Superior temporal gyrus (tissue), 1 donor: ENCODE data around the gene SLC41A1.
A peak's percentile ranks its signal among the peaks of the same experiment; 100 is the strongest.
"Not testable (repeated sequence)": the region's sequence is repeated elsewhere in the genome, so short reads cannot be mapped to it uniquely, and the experiment has no call there.

Experiments used
- DNase-seq: peaks from one replicate; pipeline ENCODE4 v3.0.0-alpha.2; 2016; ENCODE audit errors: extremely low spot score

The SLC41A1 gene

DNA sequence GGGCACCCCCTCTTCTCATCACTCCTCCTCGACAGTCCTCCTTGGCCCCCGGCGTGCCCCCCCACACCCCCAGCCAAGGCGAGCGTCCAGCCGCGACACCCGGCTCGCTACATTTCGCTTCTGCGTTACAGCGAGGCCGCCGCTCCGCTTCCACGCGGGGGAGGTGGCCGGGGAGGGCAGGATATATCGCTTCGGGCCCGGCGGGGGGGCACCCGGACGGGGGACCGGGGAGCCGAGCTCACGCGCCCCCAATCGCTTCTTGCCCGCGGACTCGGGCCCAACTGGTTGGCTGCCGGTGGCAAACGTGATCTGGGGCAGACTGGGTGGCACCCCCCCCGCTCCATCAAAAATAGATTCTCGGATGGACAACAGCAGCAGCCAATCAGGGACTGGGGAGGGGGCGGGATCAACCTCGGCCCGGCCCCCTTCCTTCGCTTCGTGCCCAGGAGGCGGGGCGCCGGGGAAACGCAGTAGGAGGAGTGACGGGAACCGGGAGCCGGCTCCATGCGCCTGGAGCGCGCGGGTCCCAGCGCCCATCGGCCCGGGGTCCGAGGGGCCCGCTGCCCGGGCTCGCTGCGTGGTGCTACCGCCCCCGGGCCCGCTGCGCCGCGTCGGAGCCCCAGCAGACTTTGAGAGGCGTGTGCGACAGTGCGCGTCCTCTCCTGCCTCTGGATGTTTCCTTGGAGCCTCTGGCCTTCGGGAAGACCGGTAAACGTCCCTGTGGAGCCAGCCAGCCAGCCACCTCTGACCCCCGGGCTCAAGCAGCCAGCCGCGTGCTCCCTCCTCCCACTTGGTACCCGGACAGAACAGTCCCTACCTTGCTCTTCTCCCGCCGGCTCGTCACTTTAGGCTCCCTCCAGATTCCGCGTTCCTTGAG lies at the start of gene SLC41A1:
Gene SLC41A1 (minus strand): TSS at position 321 of the 877 bp plus-strand sequence. CDS start 2,757 bp downstream, outside the sequence.
- DNase-seq: peak; percentile 92

DNA sequence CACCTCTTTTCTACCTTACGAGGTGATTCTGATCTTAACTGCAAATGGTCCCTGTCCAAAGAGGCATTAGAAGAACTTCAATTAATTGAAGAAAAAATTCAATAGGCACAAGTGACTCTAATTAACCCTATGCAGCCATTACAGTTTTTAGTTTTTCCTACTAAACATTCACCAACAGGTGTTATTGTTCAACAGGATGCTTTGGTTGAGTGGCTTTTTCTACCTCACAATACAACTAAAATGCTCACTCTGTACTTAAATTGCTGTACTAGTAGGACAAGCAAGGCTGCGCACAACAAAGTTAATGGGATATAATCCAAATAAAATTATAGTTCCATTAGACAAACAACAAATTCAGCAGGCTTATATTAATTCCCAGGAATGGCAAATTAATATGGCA lies 48.5 kb upstream of the SLC41A1 start:
- no peak for DNase-seq

DNA sequence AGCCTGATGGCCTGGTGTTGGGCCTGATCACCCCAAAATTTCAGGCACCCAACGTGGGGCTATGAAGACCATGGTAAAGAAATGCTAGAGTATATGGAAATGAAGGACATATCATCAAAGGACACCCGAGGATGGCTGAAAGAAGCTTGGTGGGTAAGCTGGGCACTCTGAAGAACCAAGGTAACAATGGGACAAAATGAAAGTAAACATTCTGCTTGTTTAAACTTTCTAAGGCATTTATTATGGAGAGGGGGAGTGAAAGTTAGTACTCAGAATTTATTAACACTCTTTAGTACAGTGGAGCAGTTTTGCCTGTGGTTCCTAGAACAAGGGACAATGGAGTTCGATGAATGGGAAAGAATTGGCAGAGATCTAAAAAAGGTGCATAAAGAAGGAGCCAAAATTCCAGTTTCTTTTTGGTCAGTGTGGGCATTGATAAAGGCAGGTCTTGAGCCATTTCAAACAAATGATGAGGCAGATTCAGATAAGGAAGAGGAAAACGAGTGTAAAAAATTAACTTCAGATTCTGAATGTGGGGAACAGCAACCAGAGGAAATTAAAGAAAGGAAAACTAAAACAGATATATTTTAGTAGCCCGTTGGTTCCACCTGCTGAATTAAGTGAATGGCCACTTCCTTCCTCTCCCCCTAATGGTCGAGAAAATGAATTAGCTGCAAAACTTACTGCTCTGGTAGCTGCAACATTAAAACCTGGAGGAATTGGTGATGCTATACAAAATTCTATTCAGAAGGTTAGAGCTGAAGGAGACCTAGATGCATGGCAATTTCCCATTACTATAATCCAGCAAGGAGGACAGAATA lies 45.4 kb upstream of the SLC41A1 start:
- DNase-seq: no peak

DNA sequence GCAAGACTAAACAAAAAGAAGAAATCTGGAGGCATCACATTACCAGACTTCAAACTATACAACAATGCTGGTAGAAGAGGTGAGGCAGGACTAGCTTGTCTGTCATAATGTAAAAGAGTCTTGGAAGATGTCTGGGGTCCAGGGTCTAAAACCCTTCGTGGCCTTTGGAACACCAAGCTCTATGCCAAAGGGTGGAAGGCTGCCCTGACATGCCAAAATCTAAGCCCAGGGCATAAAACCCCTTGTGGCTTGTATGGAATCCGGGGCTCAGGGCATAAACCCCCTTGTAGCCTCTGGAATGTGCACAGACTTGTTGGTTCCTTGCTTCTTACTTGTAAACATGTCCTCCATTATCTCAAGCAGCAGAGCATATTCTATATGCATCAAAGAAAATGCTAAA lies 44.5 kb upstream of the SLC41A1 start:
- DNase-seq: not testable (repeated sequence)

DNA sequence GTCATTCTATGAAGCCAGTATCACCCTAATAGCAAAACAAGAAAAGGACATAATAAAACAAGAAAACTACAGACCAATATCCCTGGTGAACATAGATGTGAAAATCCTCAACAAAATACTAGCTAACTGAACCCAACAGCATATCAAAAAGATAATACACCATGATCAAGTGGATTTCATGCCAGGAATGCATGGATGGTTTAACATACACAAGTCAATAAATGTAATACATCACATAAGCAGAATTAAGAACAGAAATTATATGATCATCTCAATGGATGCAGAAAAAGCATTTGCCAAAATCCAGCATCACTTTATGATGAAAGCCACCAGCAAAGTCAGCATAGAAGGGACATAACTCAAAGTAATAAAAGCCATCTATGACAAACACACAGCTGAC lies 43.4 kb upstream of the SLC41A1 start:
- DNase-seq: no peak

DNA sequence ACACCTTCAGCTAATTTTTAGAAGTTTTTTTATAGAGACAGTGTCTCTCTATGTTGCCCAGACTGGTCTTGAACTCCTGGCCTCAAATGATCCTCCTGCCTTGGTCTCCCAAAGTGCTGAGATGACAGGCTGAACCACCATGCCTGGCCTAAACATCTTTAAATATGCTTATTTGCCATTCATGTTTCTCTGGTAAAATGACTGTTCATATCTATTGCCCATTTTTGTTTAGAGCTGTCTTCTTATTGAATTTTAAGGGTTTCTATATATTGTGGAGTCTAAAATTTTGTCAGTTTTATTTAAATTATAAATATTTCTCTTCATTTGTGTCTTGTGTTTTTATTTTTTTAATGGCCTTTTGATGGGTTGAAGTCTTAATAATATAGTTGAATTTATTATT lies 40.0 kb upstream of the SLC41A1 start:
- DNase-seq: no peak

DNA sequence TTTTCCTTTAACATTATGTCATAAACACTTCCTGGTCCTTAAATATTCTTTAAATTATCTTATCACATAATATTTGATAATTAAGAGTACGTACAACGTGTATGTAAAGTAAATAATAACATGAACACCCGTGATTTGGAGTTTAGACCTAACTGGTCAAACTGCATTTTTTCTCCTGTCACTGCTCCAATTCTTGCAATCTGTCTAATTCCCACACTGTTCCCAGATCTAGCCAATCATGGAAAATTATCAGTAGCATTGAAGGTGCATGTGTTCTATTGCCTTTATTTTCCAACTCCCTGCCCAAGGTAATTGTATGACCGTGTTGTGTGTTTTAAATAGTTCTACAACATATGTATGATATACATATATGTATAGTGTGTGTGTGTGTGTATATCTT lies 39.0 kb upstream of the SLC41A1 start:
- DNase-seq: no peak

DNA sequence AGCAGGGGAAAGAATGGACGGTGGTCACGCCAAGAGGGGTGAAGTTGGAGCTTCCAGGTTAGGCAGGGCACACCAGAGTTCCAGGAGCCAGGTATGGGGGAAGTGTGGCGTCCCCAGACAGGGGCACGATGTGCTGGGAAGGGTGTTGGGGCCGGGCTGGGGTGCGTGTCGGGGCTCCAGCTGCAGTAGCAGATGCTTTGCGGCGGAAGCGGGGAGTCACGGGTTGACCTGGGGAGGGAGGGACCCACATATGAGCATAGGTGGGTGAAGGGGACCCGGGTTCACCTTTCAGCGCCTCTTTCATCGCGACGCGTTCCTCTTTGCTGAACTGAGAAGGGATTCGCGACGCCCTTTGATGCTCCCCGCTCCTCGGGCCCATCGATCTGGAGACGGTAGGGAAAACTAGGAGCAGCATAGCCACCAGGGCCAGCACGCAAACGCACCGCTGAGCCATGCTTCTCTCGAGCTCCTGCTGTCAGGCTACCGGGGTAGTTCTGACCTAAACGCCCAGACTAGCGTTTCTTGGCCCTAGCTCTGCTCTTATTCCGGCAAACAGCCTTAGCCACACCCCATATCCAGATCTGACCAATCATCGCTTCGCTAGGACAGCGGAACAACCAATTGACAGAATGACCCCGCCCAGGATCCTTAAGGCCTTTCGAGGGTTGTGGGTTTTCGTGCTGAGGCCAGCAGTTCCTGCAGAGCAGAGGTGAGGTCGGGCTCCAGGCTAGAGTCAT lies 36.8 kb upstream of the SLC41A1 start, which contains the start of gene PM20D1:
Gene PM20D1 (minus strand): TSS at position 514 of the 737 bp plus-strand sequence. CDS start 60 bp downstream, at position 454.
- peak; percentile 94 for DNase-seq

DNA sequence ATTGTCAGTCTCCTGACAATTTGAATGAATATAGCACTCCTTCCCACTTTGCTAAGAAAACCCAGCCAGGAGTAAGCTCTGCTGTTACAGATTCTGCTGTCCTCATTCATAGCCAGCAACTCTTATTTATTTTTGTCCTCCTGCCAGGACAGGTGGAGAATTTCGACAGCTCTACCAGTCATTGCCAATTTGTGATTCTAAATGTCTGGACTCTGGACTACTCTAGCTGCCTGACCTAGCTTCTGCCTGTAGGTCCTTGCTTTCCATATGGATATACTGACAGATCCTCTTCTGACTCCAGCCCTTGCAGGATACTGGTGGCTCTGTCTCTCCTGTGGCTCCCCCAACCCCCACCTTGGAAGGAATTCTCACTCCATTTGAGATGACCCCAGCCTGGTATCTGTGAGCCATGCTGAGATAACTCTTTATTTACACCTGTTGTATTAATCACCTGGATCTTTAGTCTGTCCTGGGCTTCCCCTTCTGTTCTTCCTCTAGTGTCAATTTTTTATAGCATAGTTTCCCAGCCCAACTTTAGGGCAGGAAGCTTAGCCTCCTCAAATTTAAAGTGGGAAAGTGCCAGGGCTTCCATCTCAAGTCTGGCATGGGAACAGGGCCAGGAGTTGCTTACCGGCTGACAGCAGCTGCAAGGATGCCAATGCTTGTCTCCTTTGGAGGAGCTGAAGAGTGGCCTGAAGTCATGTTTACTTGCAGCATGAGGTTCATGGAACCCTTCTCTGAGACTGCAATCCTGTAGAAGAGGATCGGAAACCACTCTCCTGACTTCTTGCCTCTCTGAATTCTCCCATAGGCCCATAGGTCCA lies 30.2 kb upstream of the SLC41A1 start:
- DNase-seq: no peak

DNA sequence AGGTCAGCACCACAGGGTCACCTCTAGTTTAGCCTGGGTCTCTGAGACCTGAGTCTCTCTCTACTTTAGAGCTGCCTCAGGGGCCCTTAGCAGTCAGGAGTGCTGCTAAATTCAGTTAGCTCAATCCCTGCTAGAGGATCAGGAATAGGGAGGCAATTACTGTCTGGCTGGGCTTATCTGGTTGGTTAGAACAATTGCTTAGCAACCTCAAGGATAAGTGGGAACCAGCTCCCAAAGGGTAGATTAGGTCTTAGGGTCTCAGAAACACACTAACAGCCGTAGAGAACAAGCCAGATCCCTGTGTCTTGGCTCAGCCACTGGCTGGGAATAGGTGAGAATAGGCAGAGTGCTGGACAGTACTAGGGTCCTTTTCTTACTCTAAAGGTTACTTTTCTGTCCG lies 29.2 kb upstream of the SLC41A1 start:
- no peak for DNase-seq

DNA sequence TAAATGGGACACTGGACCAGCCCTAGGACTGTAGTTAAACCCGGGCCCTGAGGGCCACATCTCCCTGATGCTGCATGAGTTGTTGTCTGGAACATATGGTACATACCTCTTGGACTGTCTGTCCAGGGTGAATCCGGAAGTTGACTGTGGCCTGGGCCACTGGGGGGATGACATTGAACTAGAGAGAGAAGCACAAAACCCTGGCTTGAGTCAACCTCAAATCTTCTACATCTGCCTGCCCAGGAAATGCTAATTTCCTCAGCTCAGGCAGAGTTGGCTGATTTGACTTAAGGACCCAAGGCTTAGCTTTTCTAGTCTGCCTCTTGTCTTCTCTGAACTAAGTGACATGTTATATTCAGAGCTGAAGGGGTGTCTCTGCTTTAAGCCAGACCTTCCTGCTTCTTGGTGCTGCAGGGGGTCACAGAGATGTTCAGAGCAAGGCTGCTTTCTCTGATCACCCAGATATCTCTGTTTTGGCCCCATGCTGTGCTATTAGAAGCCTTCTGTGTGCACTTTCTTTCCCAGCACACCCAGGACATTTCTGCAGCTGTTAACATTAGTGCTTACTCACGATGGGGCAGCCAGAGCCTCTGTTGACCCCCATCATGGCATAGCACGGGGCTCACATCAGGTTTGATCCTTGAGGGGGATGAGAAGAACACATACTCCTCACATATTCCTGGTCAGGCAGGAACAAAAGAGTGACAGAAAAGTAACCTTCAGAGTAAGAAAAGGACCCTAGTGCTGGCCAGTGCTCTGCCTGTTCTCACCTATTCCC lies 27.3 kb upstream of the SLC41A1 start:
- no peak for DNase-seq

DNA sequence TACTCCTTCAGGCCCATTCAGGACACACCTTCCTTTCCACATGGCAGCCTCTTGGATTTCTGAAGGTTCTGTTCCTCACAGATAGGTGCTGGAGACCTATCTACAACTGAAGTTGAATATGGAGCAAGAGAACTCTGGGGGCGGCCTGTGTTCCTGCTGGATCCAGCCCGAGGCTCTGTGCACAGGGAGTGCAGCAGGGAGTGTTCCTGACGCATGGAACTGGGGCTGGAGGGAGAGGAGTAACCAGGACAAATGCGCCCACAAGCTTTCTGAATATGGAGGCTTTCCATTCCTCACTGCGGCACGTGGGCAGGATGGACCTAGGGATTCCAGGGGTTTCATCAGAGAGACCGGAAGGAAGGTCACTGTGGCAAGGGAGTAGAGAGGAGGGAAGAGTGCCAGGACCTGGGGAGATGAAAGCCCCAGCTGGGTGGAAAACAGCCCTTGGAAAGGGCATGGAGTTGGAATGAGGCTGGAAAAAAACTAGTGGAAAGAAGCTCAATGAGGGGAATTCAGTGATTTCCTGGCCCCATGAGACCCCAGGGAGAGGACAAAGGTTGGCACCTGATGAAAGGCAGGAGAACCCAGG lies 24.5 kb upstream of the SLC41A1 start:
- DNase-seq: no peak

DNA sequence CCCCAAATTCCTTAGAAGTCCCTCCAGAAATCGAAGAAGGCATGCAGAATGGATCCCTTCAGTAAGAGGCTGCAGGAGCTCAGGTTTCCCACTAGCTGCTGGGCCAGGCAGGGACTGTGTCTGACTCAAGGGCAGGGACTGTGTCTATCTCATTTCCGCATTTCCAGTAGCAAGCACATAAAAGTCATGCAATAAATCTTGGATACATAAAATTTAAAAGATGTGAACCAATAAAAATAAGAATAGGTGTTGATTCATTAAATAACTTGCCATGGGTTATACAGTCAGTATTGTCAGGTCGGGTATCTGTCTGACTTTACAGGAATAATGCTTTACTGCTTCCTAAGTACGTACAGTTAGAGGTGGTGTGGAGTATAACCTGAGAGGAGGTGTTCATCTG lies 21.8 kb upstream of the SLC41A1 start:
- no peak for DNase-seq

DNA sequence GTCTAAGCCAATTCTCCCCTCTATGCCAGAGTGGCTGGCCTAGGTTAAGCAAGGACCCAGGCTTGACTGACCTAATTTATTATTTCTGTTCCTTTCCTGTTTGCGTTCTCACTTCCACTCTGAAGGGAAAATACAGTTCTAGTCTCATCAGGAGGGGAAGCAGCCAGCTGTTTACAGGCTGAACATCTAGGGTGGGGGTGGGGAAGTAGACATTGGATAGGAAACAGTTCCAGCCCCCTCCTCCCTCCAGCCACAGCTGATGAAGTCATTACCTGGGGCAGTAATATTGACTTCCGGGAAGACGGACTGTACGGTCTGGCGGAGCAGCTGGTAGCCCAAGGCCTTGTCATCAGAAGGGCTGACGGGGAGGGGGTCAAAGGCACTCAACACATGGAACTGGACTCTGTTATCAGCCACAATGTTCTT lies 19.3 kb upstream of the SLC41A1 start:
- no peak for DNase-seq

DNA sequence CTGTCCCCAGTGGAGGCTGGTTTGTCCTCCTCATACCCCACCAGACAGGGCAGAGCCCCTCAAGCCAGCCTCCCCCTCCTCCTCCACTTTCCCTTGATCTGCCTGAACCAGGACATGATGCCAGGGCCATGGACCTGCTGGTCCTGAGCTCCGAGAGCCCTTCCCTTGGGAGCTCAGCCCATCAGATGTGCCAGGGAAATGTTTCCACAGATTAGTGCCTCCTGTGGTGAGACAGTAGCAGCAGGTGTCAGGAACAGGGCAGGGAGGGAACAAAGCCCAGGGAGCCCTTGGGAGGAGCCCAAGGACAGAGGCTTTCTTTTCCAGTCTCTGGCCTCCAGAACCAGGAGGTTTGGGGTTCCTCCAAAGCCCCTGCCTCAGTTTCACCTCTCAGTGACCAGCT lies 14.6 kb upstream of the SLC41A1 start:
- no peak for DNase-seq

DNA sequence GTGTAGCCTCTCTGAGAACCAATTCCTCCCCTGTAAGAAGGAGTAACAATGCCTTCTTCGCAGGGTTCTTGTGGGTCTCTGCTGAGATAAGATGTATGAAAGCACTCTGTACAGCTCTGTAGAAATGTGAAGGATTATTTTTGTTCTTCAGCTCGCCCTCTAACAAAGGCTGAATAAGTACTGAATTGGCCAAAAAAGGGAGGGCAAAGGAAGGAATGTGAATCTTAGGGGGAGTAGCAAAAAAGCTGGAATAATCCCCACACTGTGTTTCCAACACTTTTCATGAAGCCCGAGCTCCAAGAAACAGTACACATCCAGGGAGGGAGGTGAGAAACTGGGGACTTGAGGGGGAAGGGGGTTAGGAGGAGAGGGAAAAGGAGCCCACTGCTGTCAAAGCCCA lies 14.0 kb upstream of the SLC41A1 start:
- no peak for DNase-seq

DNA sequence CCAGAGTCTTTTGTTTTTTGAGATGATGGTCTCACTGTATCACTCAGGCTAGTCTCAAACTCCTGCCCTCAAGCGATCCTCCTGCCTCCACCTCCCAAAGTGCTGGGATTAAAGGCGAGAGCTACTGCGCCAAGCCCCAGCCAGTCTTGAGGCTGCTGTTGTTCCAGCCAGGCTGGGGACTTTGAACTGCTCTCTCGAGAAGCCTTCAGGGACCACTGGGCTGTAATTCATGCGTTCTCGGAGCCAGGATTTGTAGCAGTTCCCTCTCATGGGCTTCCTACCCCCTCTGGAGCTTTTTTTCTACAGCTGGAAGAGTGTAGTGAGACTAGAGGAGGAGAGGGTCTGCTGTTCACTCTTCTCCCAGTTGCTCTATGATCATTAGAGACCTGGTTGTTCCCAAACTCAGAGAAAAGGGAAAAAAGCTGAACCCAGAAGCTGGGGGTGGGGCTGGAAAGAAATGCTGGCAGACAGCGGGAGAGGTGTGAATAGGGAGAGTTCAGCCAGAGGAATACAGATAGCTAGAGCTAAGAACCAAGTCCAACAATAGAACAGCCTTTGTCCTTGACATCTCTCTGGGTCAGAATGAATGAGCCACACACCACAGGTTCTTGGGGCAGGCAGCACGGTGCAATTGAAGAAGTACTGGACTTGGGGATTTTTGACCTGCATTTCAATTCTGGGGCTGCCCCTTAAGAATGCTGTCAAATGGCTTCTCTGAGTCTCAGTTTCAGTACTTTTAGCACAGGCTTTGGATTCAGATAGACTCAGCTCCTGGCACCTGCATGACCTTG lies 13.2 kb upstream of the SLC41A1 start:
- DNase-seq: no peak

DNA sequence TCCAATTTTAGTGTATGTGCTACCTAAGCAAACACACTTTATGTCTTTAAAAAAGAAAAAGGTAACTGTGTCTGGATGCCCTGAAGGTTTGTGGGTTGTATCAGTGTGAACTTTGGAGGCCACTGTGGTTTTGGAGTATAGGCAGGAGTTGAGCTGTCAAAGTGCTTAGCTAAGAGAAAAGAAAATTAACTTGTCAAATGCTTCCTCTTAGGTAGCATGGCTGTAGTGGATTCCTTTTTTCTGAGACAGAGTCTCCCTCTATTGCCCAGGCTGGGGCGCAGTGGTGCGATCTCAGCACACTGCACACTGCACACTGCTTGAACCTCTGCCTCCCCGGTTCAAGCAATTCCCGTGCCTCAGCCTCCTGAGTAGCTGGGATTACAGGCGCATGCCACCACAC lies 11.2 kb upstream of the SLC41A1 start:
- DNase-seq: no peak

DNA sequence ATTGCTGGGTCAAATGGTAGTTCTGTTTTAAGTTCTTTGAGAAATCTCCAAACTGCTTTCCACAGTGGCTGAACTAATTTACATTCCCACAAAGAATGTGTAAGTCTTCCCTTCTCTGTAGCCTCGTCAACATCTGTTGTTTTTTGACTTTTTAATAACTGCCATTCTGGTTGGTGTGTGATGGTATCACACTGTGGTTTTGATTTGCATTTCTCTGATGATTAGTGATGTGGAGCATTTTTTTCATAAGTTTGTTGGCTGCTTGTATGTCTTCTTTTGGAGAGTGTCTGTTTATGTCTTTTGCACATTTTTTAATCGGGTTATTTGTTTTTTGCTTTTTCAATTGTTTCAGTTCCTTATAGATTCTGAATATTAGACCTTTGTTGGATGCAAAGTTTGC lies 10.3 kb upstream of the SLC41A1 start:
- not testable (repeated sequence) for DNase-seq
